ENCODE data around the gene GCNT1. TPM values are rescaled to one million over a fixed set of nuclear protein-coding genes. Genes with fewer than 3 reads are reported as not detected.
"Not testable (repeated sequence)": the region's sequence is repeated elsewhere in the genome, so short reads cannot be mapped to it uniquely, and the experiment has no call there.

The GCNT1 gene
- total RNA-seq: 9.2 TPM

- DNase-seq (ENCODE audit: low spot score): peak; percentile 90
- ATAC-seq: peak; percentile 94
- intact Hi-C loops (cut with DNase I): no loop called here
Observed at GRCh38 chr9:76458903-76459693, at the start of gene GCNT1. Gene GCNT1 (plus strand): TSS chr9:76459182. CDS start chr9:76502382, 43,200 bp downstream.

- intact Hi-C loops (cut with DNase I): no loop called here
- no peak for DNase-seq (ENCODE audit: low spot score)
- no peak for ATAC-seq
Observed at GRCh38 chr9:76412638-76413037, 46.3 kb upstream of the GCNT1 start.

- DNase-seq (ENCODE audit: low spot score) (no peak), ATAC-seq (no peak)
- intact Hi-C loops (cut with DNase I): no loop called here
Observed at GRCh38 chr9:76413658-76414057, 45.3 kb upstream of the GCNT1 start.

GRCh38 chr9:76414661-76415060 lies 44.3 kb upstream of the GCNT1 start:
- intact Hi-C loops (cut with DNase I): no loop called here
- DNase-seq (ENCODE audit: low spot score) (no peak), ATAC-seq (no peak)

GRCh38 chr9:76415154-76415553 lies 43.8 kb upstream of the GCNT1 start:
- intact Hi-C loops (cut with DNase I): no loop called here
- DNase-seq (ENCODE audit: low spot score) (no peak), ATAC-seq (no peak)

- intact Hi-C loops (cut with DNase I): no loop called here
- no peak for ATAC-seq
- DNase-seq (ENCODE audit: low spot score): no peak
Observed at GRCh38 chr9:76415731-76416130, 43.3 kb upstream of the GCNT1 start.

GRCh38 chr9:76417394-76417793 lies 41.6 kb upstream of the GCNT1 start:
- no peak for ATAC-seq
- intact Hi-C loops (cut with DNase I): no loop called here
- no peak for DNase-seq (ENCODE audit: low spot score)

- intact Hi-C loops (cut with DNase I): no loop called here
Observed at GRCh38 chr9:76419782-76420380, 39.1 kb upstream of the GCNT1 start.

GRCh38 chr9:76423216-76424177 lies 35.5 kb upstream of the GCNT1 start:
- ATAC-seq: no peak
- intact Hi-C loops (cut with DNase I): no loop called here
- no peak for DNase-seq (ENCODE audit: low spot score)

More at GRCh38 chr9:76419782-76420380, 39.1 kb upstream of the GCNT1 start:
- DNase-seq (ENCODE audit: low spot score) (no peak), ATAC-seq (no peak)

GRCh38 chr9:76424491-76424890 lies 34.5 kb upstream of the GCNT1 start:
- no peak for DNase-seq (ENCODE audit: low spot score)
- ATAC-seq: no peak

GRCh38 chr9:76425677-76426453 lies 33.1 kb upstream of the GCNT1 start:
- ATAC-seq (no peak), DNase-seq (ENCODE audit: low spot score) (no peak)
- intact Hi-C loops (cut with DNase I): no loop called here

More at GRCh38 chr9:76424491-76424890, 34.5 kb upstream of the GCNT1 start:
- intact Hi-C loops (cut with DNase I): no loop called here

- no peak for DNase-seq (ENCODE audit: low spot score)
- ATAC-seq: no peak
Observed at GRCh38 chr9:76426807-76427419, 32.1 kb upstream of the GCNT1 start.

GRCh38 chr9:76431601-76432000 lies 27.4 kb upstream of the GCNT1 start:
- DNase-seq (ENCODE audit: low spot score): no peak
- intact Hi-C loops (cut with DNase I): no loop called here
- no peak for ATAC-seq

More at GRCh38 chr9:76426807-76427419, 32.1 kb upstream of the GCNT1 start:
- intact Hi-C loops (cut with DNase I): no loop called here

GRCh38 chr9:76433406-76433805 lies 25.6 kb upstream of the GCNT1 start:
- no peak for ATAC-seq
- intact Hi-C loops (cut with DNase I): no loop called here
- no peak for DNase-seq (ENCODE audit: low spot score)

GRCh38 chr9:76433836-76434235 lies 25.1 kb upstream of the GCNT1 start:
- ATAC-seq: no peak

GRCh38 chr9:76434897-76435296 lies 24.1 kb upstream of the GCNT1 start:
- intact Hi-C loops (cut with DNase I); DNase-seq (ENCODE audit: low spot score); ATAC-seq: not testable (repeated sequence)

More at GRCh38 chr9:76433836-76434235, 25.1 kb upstream of the GCNT1 start:
- no peak for DNase-seq (ENCODE audit: low spot score)
- intact Hi-C loops (cut with DNase I): no loop called here

- intact Hi-C loops (cut with DNase I); DNase-seq (ENCODE audit: low spot score); ATAC-seq: not testable (repeated sequence)
Observed at GRCh38 chr9:76437017-76437699, 21.8 kb upstream of the GCNT1 start.
